Loucy (cell line): ENCODE measurements around the gene DCBLD2.

ENCODE experiments used
- EZH2phosphoT487 ChIP-seq: fragments of 200-600 bp; IDR thresholded peaks from 2 replicates; pipeline ENCODE4 v1.6.1; 2018; ENCODE audit warnings: antibody characterized with exemption, mild to moderate bottlenecking, moderate library complexity, borderline replicate concordance
- TF ChIP-seq, protein P1 (sequence below): fragments of 200-600 bp; sonication (generic); conservative IDR thresholded peaks from 2 replicates; pipeline ENCODE4 v1.5.1; 2014; ENCODE audit warnings: mild to moderate bottlenecking, antibody characterized with exemption, low read length

DNA sequence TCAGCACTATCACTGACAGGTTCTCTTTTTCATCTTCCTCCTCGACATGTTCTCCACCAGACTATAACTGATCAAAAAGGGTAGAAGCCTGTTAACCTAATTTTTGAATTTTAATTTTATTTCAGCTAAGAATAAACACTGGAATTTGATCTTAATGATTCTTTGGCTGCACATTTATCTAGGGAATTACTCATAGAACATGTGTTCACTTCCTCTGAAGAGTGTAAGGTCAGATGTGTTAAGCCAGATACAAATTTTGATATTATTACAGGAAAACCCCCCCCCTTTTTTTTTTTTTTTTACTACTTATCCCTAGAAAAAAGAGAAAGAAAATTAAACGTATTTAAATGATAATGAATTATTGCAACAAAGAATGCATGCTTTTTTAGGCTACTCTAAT lies 15.0 kb downstream of the DCBLD2 start:
- TF ChIP-seq, protein P1, sequence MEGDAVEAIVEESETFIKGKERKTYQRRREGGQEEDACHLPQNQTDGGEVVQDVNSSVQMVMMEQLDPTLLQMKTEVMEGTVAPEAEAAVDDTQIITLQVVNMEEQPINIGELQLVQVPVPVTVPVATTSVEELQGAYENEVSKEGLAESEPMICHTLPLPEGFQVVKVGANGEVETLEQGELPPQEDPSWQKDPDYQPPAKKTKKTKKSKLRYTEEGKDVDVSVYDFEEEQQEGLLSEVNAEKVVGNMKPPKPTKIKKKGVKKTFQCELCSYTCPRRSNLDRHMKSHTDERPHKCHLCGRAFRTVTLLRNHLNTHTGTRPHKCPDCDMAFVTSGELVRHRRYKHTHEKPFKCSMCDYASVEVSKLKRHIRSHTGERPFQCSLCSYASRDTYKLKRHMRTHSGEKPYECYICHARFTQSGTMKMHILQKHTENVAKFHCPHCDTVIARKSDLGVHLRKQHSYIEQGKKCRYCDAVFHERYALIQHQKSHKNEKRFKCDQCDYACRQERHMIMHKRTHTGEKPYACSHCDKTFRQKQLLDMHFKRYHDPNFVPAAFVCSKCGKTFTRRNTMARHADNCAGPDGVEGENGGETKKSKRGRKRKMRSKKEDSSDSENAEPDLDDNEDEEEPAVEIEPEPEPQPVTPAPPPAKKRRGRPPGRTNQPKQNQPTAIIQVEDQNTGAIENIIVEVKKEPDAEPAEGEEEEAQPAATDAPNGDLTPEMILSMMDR, result no peak
- TF ChIP-seq EZH2phosphoT487, result no peak
